Measurements from ENCODE around the gene POLA2.
"Not testable (repeated sequence)": the region's sequence is repeated elsewhere in the genome, so short reads cannot be mapped to it uniquely, and the experiment has no call there.

The POLA2 gene

GRCh38 chr11:65261591-65262380 is at the start of gene POLA2:
TSS of gene POLA2 (plus strand) at chr11:65261962. CDS start at chr11:65262293, 331 bp downstream.
- DNase-seq (ENCODE audit: low spot score): peak; percentile 98

GRCh38 chr11:65212226-65212801 is 49.4 kb upstream of the POLA2 start:
- no peak for DNase-seq (ENCODE audit: low spot score)

- no peak for DNase-seq (ENCODE audit: low spot score)
These were observed 48.2 kb upstream of the POLA2 start for GRCh38 chr11:65213322-65214211.

- no peak for DNase-seq (ENCODE audit: low spot score)
These were observed 47.4 kb upstream of the POLA2 start for GRCh38 chr11:65214212-65214845.

DNA sequence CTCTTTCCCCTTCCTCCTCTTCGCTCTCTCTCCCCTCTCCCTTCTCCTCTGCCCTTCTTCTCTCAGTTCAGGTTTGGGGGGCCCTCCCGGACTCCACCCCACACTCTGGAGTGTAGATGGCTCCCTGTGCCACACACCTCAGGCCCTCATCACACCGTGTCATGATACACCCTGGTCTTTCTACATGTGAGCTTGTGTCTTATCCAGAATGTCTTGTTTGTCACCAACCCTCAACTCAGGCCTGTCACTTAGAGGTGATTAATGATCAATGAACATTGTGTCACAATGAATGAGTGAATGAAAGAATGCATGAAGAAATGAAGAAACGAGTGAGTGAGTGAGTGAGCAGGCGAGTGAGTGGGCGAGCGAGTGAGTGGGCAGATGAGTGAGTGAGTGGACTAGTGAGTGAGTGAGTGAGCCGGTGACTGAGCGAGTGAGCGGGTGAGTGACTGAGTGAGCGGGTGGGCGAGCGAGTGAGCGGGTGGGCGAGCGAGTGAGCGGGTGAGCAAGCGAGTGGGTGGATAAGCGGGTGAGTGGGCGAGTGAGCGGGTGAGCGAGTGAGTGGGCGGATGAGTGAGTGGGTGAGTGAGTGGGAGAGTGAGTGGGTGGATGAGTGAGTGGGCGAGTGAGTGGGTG is 46.2 kb upstream of the POLA2 start:
- no peak for DNase-seq (ENCODE audit: low spot score)

- DNase-seq (ENCODE audit: low spot score): no peak
These were observed 44.9 kb upstream of the POLA2 start for GRCh38 chr11:65216830-65217229.

DNA sequence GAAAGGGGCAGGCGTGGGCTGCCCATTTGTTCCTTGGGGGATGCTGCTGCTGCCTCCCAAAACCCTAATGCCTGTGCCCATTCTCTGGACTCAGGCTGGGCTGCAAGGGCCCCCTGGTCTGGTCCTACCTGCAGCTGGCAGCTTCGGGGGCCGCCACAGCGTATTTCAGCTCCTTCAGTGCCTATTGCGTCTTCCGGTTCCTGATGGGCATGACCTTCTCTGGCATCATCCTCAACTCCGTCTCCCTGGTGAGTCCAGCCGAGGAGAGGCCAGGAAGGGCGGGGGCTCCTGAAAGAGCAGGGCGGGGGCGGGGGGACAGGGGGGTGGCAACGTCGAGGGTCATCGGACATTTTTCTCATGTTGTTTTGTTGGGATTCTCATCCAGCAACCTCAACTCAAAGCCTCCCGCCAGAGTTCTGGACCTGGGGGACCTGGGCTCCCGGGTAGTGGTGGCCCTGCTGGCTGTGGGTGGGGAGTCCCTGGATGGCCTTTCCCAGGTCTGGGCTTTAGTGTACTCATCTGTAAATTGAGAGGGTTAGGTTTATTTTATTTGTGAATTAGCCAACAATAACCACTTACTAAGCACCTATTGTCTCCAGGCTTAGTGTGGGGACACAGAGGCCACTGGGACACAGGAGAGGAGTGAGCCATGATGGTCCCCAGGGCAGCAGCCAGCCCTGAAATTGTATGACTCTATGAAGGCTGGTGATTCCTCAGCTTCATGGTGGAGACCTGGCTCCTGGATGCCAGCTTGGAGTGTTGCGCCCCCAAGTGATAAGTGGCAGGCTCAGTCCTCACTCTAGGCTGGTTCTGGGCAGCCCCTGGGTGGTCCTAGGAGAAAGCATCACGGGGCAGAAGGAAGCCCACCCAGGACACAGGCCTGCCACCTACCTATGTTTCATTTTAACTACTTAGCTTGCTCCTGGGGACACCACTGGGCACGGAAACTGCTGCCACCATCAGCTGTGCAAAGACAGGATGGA is 44.0 kb upstream of the POLA2 start:
- no peak for DNase-seq (ENCODE audit: low spot score)

GRCh38 chr11:65218446-65218845 is 43.3 kb upstream of the POLA2 start:
- no peak for DNase-seq (ENCODE audit: low spot score)

- no peak for DNase-seq (ENCODE audit: low spot score)
These were observed 41.9 kb upstream of the POLA2 start for GRCh38 chr11:65219930-65220213.

DNA sequence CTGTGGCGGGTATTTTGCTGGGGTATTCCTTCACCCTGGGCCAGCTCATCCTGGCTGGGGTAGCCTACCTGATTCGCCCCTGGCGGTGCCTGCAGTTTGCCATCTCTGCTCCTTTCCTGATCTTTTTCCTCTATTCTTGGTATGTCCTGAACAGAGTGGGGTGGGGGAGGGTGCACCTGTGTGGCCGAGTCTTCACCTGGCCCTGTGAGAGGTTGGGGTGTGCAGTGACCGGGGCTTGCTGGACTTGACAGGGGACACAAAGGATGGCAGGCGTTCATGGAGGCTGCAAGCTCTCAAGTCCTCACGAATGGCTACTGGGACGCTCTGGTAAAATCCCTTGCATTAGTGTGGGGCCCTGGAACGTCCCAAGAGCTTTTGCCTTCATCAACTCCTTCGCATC is 40.7 kb upstream of the POLA2 start:
- DNase-seq (ENCODE audit: low spot score): no peak

- DNase-seq (ENCODE audit: low spot score): no peak
These were observed 38.8 kb upstream of the POLA2 start for GRCh38 chr11:65223011-65223410.

GRCh38 chr11:65224930-65225278 is 36.9 kb upstream of the POLA2 start:
- DNase-seq (ENCODE audit: low spot score): peak; percentile 25

- no peak for DNase-seq (ENCODE audit: low spot score)
These were observed 36.3 kb upstream of the POLA2 start for GRCh38 chr11:65225279-65226102.

- no peak for DNase-seq (ENCODE audit: low spot score)
These were observed 35.7 kb upstream of the POLA2 start for GRCh38 chr11:65226103-65226442.

GRCh38 chr11:65227879-65228278 is 33.9 kb upstream of the POLA2 start:
- DNase-seq (ENCODE audit: low spot score): no peak

GRCh38 chr11:65236194-65237059 is 25.3 kb upstream of the POLA2 start:
- DNase-seq (ENCODE audit: low spot score): no peak

DNA sequence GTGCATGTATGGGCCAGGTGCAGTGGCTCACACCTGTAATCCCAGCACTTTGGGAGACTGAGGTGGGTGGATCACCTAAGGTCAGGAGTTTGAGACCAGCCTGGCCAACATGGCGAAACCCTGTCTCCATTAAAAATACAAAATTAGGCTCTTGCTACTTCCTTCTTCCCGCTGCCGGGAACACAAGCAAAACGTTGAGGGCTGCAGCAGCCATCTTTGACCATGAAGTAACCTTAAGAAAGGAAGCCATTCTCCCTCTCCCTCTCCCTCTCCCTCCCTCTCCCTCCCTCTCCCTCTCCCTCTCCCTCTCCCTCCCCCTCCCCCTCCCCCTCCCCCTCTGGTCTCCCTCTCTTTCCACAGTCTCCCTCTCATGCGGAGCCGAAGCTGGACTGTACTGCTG is 23.5 kb upstream of the POLA2 start:
- DNase-seq (ENCODE audit: low spot score): not testable (repeated sequence)

DNA sequence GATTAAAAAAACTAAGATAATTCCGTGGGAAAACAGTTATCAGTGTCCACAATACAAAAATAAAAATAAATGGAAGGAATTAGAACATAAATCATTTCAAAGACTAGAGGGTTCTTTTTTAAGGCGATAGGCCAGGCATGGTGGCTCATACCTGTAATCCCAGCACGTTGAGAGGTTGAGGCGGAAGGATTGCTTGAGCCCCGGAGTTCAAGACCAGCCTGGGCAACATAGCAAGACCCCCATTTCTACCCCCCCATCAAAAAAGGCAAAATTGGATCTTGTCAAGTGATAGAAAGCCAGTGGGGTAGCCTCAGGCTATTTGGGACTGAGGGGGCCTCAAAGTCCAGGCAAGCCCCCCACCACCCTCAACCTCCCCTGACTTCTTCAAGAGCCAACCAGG is 20.6 kb upstream of the POLA2 start:
- DNase-seq (ENCODE audit: low spot score): no peak

GRCh38 chr11:65241692-65242091 is 20.1 kb upstream of the POLA2 start:
- no peak for DNase-seq (ENCODE audit: low spot score)
